ENCODE data around the gene NTRK2. TPM values are rescaled to one million over a fixed set of nuclear protein-coding genes. Genes with fewer than 3 reads are reported as not detected.

The NTRK2 gene
- total RNA-seq, 1 experiment from 2014 or later: not detected

- no peaks in the 10 kb centered on the region for H3K4me1 ChIP-seq
- H3K4me3 ChIP-seq: no peak overlapping the region
- no peak overlapping the region for H3K27ac ChIP-seq
- no peaks in the 10 kb centered on the region for H3K36me3 ChIP-seq
- H3K27me3 ChIP-seq: peaks cover 27% of the 10 kb centered on the region
- H3K9me3 ChIP-seq (replicated peaks): no peaks in the 10 kb centered on the region
- DNase-seq: no peak
Measured at GRCh38 chr9:84983749-84984148, 314.2 kb downstream of the NTRK2 start.

- Histone ChIP-seq H3K27ac (no peak overlapping the region), H3K4me3 (no peak overlapping the region), H3K9me3 (replicated peaks) (no peaks in the 10 kb centered on the region; the same call in none of the 2 replicates), H3K4me1 (no peaks in the 10 kb centered on the region), H3K36me3 (no peaks in the 10 kb centered on the region), H3K27me3 (peaks cover 25% of the 10 kb centered on the region; the same call in 1 of the 2 replicates)
- DNase-seq: no peak
Measured at GRCh38 chr9:84988621-84989020, 319.1 kb downstream of the NTRK2 start.

- DNase-seq: no peak
- no peaks in the 10 kb centered on the region for H3K4me1 ChIP-seq
Measured at GRCh38 chr9:84990416-84990815, 320.9 kb downstream of the NTRK2 start.

GRCh38 chr9:84990850-84991513 is 321.5 kb downstream of the NTRK2 start:
- Histone ChIP-seq H3K9me3 (replicated peaks) (no peaks in the 10 kb centered on the region; the same call in none of the 2 replicates), H3K27ac (no peak overlapping the region), H3K4me1 (no peaks in the 10 kb centered on the region), H3K36me3 (no peaks in the 10 kb centered on the region), H3K27me3 (peaks cover 29% of the 10 kb centered on the region), H3K4me3 (no peak overlapping the region)
- no peak for DNase-seq

More at GRCh38 chr9:84990416-84990815, 320.9 kb downstream of the NTRK2 start:
- H3K36me3 ChIP-seq: no peaks in the 10 kb centered on the region
- no peaks in the 10 kb centered on the region; the same call in none of the 2 replicates for H3K9me3 ChIP-seq (replicated peaks)
- no peak overlapping the region for H3K27ac ChIP-seq
- no peak overlapping the region for H3K4me3 ChIP-seq
- H3K27me3 ChIP-seq: peaks cover 32% of the 10 kb centered on the region

DNA sequence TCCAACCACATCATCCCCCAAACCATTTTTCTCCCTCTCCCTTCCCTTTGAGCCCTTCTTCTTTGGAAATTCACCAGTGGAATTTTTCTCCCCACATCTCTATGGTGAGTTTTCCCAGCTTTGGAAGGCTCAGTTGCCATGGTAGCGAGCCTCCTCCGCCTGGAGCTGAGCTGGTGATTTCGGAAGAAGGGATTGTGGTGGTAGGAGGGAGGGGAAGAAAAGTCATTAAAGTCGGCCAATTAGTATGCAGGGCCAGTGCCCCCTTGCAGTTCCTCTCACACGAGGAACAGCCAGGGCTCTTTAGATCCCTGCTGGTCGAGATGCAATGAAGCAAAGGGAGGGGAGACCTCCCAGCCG is 322.0 kb downstream of the NTRK2 start:
- H3K9me3 ChIP-seq (replicated peaks): no peaks in the 10 kb centered on the region; the same call in none of the 2 replicates

GRCh38 chr9:84992381-84992780 is 322.9 kb downstream of the NTRK2 start:
- DNase-seq: no peak
- Histone ChIP-seq H3K4me3 (no peak overlapping the region), H3K27me3 (peaks cover 27% of the 10 kb centered on the region), H3K27ac (no peak overlapping the region), H3K36me3 (no peaks in the 10 kb centered on the region), H3K9me3 (replicated peaks) (no peaks in the 10 kb centered on the region; the same call in none of the 2 replicates), H3K4me1 (no peaks in the 10 kb centered on the region)

More for the DNA sequence above, 322.0 kb downstream of the NTRK2 start:
- Histone ChIP-seq H3K27ac (no peak overlapping the region), H3K36me3 (no peaks in the 10 kb centered on the region), H3K4me1 (no peaks in the 10 kb centered on the region), H3K4me3 (no peak overlapping the region), H3K27me3 (peaks cover 29% of the 10 kb centered on the region)
- DNase-seq: no peak

DNA sequence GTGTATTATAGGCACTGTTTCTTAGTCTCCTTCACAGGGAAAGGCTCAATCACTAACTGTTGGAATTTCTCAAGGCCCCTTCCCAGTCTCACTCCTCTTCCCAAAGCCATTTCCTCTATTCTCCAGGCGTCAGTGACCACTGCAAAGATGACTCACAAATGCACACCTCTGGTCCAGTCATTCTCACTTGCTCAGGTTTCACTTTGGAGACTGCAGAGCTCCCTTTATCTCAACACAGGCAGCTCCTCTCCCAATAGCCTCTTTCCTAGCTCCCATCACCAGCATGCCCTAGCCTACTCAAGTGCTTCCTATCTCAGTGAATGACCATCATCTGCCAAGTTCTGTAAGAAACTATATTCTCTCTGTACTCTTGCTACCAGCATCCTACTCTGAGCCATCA is 323.6 kb downstream of the NTRK2 start:
- H3K27ac ChIP-seq: no peak overlapping the region
- peaks cover 24% of the 10 kb centered on the region for H3K27me3 ChIP-seq
- no peaks in the 10 kb centered on the region; the same call in none of the 2 replicates for H3K9me3 ChIP-seq (replicated peaks)
- no peaks in the 10 kb centered on the region for H3K36me3 ChIP-seq
- no peaks in the 10 kb centered on the region for H3K4me1 ChIP-seq
- H3K4me3 ChIP-seq: no peak overlapping the region
- no peak for DNase-seq

- no peak overlapping the region for H3K4me3 ChIP-seq
- no peaks in the 10 kb centered on the region for H3K4me1 ChIP-seq
- no peak for DNase-seq
- H3K36me3 ChIP-seq: no peaks in the 10 kb centered on the region
- H3K27ac ChIP-seq: no peak overlapping the region
- no peaks in the 10 kb centered on the region; the same call in 1 of the 2 replicates for H3K9me3 ChIP-seq (replicated peaks)
- H3K27me3 ChIP-seq: peaks cover 13% of the 10 kb centered on the region
Measured at GRCh38 chr9:84996029-84996428, 326.5 kb downstream of the NTRK2 start.

- no peaks in the 10 kb centered on the region for H3K4me1 ChIP-seq
- no peak overlapping the region for H3K27ac ChIP-seq
- DNase-seq: no peak
- H3K27me3 ChIP-seq: peaks cover 8% of the 10 kb centered on the region
- H3K9me3 ChIP-seq (replicated peaks): no peaks in the 10 kb centered on the region; the same call in 1 of the 2 replicates
- H3K36me3 ChIP-seq: no peaks in the 10 kb centered on the region
- no peak overlapping the region for H3K4me3 ChIP-seq
Measured at GRCh38 chr9:84996716-84997115, 327.2 kb downstream of the NTRK2 start.

GRCh38 chr9:84997472-84997871 is 327.9 kb downstream of the NTRK2 start:
- Histone ChIP-seq H3K4me1 (no peaks in the 10 kb centered on the region), H3K36me3 (no peaks in the 10 kb centered on the region), H3K27me3 (peaks cover 8% of the 10 kb centered on the region), H3K9me3 (replicated peaks) (no peaks in the 10 kb centered on the region; the same call in 1 of the 2 replicates), H3K27ac (no peak overlapping the region), H3K4me3 (no peak overlapping the region)
- peak in 1 of 2 experiments; percentile 6 for DNase-seq

- H3K9me3 ChIP-seq (replicated peaks): no peaks in the 10 kb centered on the region; the same call in 1 of the 2 replicates
- no peaks in the 10 kb centered on the region for H3K36me3 ChIP-seq
- H3K4me3 ChIP-seq: no peak overlapping the region
- H3K4me1 ChIP-seq: no peaks in the 10 kb centered on the region
- H3K27ac ChIP-seq: no peak overlapping the region
- H3K27me3 ChIP-seq: peaks cover 8% of the 10 kb centered on the region
- no peak for DNase-seq
Measured at GRCh38 chr9:84998639-84999038, 329.1 kb downstream of the NTRK2 start.

GRCh38 chr9:84999788-85000187 is 330.3 kb downstream of the NTRK2 start:
- Histone ChIP-seq H3K27ac (no peak overlapping the region), H3K4me3 (no peak overlapping the region), H3K4me1 (no peaks in the 10 kb centered on the region), H3K9me3 (replicated peaks) (no peaks in the 10 kb centered on the region), H3K36me3 (no peaks in the 10 kb centered on the region), H3K27me3 (peaks cover under 1% of the 10 kb centered on the region; the same call in 1 of the 2 replicates)
- DNase-seq: no peak

DNA sequence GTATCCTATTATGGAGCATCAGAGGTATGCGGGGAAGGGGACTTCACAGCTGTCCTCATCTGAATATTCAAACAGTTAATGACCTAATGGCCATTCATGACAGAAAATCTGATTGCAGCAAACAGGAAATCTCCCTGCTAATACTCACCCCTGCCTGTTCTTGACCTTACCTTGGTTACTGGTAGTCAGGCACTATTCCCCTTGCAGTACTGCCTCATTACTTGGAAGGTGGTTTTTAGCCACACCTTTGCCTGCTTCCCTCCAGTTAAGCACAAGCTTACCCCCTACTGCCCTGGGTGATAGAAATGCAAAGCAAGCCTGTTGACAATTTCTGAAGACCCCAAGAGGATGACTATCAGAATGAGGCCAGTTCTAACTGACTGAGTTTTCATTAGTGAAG is 332.4 kb downstream of the NTRK2 start:
- Histone ChIP-seq H3K4me3 (no peak overlapping the region), H3K9me3 (replicated peaks) (no peaks in the 10 kb centered on the region), H3K27me3 (no peaks in the 10 kb centered on the region), H3K27ac (no peak overlapping the region), H3K4me1 (no peaks in the 10 kb centered on the region), H3K36me3 (no peaks in the 10 kb centered on the region)
- no peak for DNase-seq

DNA sequence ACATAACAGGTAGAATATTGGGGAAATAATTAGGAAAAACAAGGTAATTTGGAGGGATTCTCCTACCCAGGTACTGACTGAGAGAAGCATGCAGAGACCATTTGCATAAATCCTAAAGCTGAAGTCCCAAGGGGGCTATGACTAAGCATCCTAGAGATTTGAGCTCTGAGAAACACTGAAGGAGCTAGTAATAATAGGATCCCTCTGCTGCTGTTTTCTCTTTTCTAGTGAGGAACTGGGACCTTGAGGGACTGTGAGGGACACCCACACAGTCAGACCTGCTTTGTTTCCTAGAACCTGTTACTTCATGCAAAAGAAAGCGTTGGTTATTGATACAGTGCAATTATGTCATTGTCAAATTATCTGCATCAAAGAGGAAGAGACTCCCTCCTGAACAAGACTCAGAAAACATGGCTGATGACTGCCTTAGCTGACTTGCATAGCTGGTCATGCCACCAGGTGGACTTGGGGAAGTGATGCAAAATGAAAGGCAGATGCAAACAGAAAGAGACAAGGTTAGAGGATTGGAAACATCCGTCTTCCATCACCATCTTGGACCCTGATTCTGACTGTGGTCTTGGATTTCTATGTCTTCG is 335.4 kb downstream of the NTRK2 start:
- H3K36me3 ChIP-seq: no peaks in the 10 kb centered on the region
- H3K9me3 ChIP-seq (replicated peaks): no peaks in the 10 kb centered on the region
- no peak overlapping the region for H3K27ac ChIP-seq
- no peak overlapping the region for H3K4me3 ChIP-seq
- no peaks in the 10 kb centered on the region for H3K4me1 ChIP-seq
- H3K27me3 ChIP-seq: no peaks in the 10 kb centered on the region
- DNase-seq: no peak

DNA sequence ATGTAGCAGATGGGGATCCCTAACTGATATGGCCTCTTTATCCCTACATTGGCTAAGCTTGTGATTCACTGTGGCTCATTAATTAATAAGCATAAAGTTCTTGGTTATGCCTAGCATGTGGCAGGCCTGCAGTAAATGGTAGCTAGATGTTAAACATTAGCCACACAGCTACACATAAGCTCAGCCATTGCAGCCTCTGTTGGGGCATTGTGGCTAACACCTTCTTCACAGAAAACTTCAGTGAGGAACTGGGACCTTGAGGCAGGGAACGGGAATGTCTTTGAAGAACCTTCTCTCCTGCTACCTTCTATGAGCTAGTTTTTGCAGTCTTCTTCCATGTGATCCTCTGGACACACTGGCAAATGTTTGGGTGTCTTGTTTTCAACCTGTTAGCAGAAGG is 338.2 kb downstream of the NTRK2 start:
- no peaks in the 10 kb centered on the region for H3K4me1 ChIP-seq
- no peak overlapping the region for H3K4me3 ChIP-seq
- H3K27me3 ChIP-seq: no peaks in the 10 kb centered on the region
- H3K36me3 ChIP-seq: no peaks in the 10 kb centered on the region
- H3K9me3 ChIP-seq (replicated peaks): no peaks in the 10 kb centered on the region
- no peak for DNase-seq
- H3K27ac ChIP-seq: no peak overlapping the region

Data from SJCRH30 (cell line).